PFSK-1 (cell line): ENCODE results near the gene TMEM63A.

Experiments used
- FOXP2 ChIP-seq: optimal IDR thresholded peaks from 2 replicates; pipeline ENCODE3; 2011; ENCODE audit warnings: borderline replicate concordance, control low read depth, inconsistent platforms; ENCODE audit not compliant: insufficient read depth; ENCODE audit errors: extremely low read length, extremely low read depth
- POLR2AphosphoS5 ChIP-seq: IDR thresholded peaks from 2 replicates; pipeline ENCODE4 v1.6.1; 2012; ENCODE audit warnings: low read depth, mild to moderate bottlenecking, control low read depth, low read length, moderate library complexity
- REST ChIP-seq, 2 experiments: IDR thresholded peaks; 2 replicates each; pipeline versions ENCODE4 v1.6.1 to v1.8.0; 2011 to 2012; ENCODE audit warnings: low read depth in 2 of 2, low read length in 2 of 2, control low read depth in 1 of 2, inconsistent platforms in 1 of 2, mild to moderate bottlenecking in 1 of 2, moderate library complexity in 1 of 2; ENCODE audit not compliant: insufficient read depth in 1 of 2
- SIN3A ChIP-seq: IDR thresholded peaks from 2 replicates; pipeline ENCODE4 v1.6.1; 2012; ENCODE audit warnings: mild to moderate bottlenecking, low read length, moderate library complexity, borderline replicate concordance; ENCODE audit not compliant: insufficient read depth
- TAF1 ChIP-seq: IDR thresholded peaks from 2 replicates; pipeline ENCODE4 v1.6.1; 2012; ENCODE audit warnings: low read length, control low read depth, borderline replicate concordance; ENCODE audit not compliant: insufficient read depth

TMEM63A gene

GRCh38 chr1:225842074-225842473 is 40.1 kb downstream of the TMEM63A start:
- TF ChIP-seq REST (IDR thresholded peaks at IDR 0.05; ENCODE audit: insufficient read depth in 1 of 2, low read depth in 2 of 2, low read length in 2 of 2) = no peak
- TF ChIP-seq TAF1 = no peak
- TF ChIP-seq POLR2AphosphoS5 = no peak
- TF ChIP-seq FOXP2 = no peak
- TF ChIP-seq SIN3A = no peak

- TF ChIP-seq REST (IDR thresholded peaks at IDR 0.05; ENCODE audit: insufficient read depth in 1 of 2, low read depth in 2 of 2, low read length in 2 of 2) = no peak
- no peak for TF ChIP-seq TAF1
- TF ChIP-seq SIN3A = no peak
- no peak for TF ChIP-seq POLR2AphosphoS5
- no peak for TF ChIP-seq FOXP2
Observed at GRCh38 chr1:225840713-225841112, 41.5 kb downstream of the TMEM63A start.

- TF ChIP-seq FOXP2 (no peak), TAF1 (no peak), POLR2AphosphoS5 (no peak), SIN3A (no peak), REST (IDR thresholded peaks at IDR 0.05; ENCODE audit: insufficient read depth in 1 of 2, low read depth in 2 of 2, low read length in 2 of 2) (no peak)
Observed at GRCh38 chr1:225840223-225840610, 42.0 kb downstream of the TMEM63A start.

GRCh38 chr1:225838793-225839192 is 43.4 kb downstream of the TMEM63A start:
- no peak for TF ChIP-seq SIN3A
- no peak for TF ChIP-seq TAF1
- no peak for TF ChIP-seq REST (IDR thresholded peaks at IDR 0.05; ENCODE audit: insufficient read depth in 1 of 2, low read depth in 2 of 2, low read length in 2 of 2)
- TF ChIP-seq POLR2AphosphoS5 = no peak
- TF ChIP-seq FOXP2 = no peak

GRCh38 chr1:225835856-225836255 is 46.3 kb downstream of the TMEM63A start:
- TF ChIP-seq TAF1 (no peak), FOXP2 (no peak), REST (IDR thresholded peaks at IDR 0.05; ENCODE audit: insufficient read depth in 1 of 2, low read depth in 2 of 2, low read length in 2 of 2) (no peak), POLR2AphosphoS5 (no peak), SIN3A (no peak)
